ENCODE data around the gene RNLS. TPM values are rescaled to one million over a fixed set of nuclear protein-coding genes. Genes with fewer than 3 reads are reported as not detected.

Gene RNLS
- total RNA-seq, 2 experiments from 2014 or later, result 0.95 to 2.7 TPM

GRCh38 chr10:88423732-88424131 is 159.4 kb downstream of the RNLS start:
- H3K9me3 ChIP-seq (ENCODE audit: control insufficient read depth in 1 of 2, insufficient read depth in 1 of 2, low read length in 2 of 2), result no peaks in the 10 kb centered on the region
- H3K27ac ChIP-seq (ENCODE audit: low read depth in 1 of 2, low read length in 2 of 2), result no peak overlapping the region
- TF ChIP-seq CTCF (IDR thresholded peaks at IDR 0.05), result no peak
- no peaks in the 10 kb centered on the region for H3K36me3 Mint-ChIP-seq (ENCODE audit: low read depth)
- ChIA-PET CTCF (no interaction called here), POLR2A (no interaction called here)
- no peak overlapping the region for H3K4me3 Mint-ChIP-seq
- ATAC-seq (ENCODE audit: poor library complexity) (no peak), DNase-seq (no peak)
- H3K27me3 Mint-ChIP-seq, result no peaks in the 10 kb centered on the region
- no peaks in the 10 kb centered on the region for H3K9me3 Mint-ChIP-seq
- H3K4me1 Mint-ChIP-seq (ENCODE audit: low read depth), result peaks cover 14% of the 10 kb centered on the region
- H3K27me3 ChIP-seq (ENCODE audit: control insufficient read depth in 1 of 2, insufficient read depth in 2 of 2, low read length in 2 of 2), result no peaks in the 10 kb centered on the region
- H3K27ac Mint-ChIP-seq, result no peak overlapping the region
- no peaks in the 10 kb centered on the region for H3K4me1 ChIP-seq (ENCODE audit: insufficient read depth, low read length)
- no peaks in the 10 kb centered on the region for H3K36me3 ChIP-seq (ENCODE audit: insufficient read depth, low read length)
- intact Hi-C loops (cut with DNase I, micrococcal nuclease), result no loop called here
- no peak overlapping the region for H3K4me3 ChIP-seq (ENCODE audit: low read length)

- H3K4me1 ChIP-seq (ENCODE audit: insufficient read depth, low read length), result no peaks in the 10 kb centered on the region
- POLR2A ChIA-PET, result no interaction called here
- no peak overlapping the region for H3K4me3 ChIP-seq (ENCODE audit: low read length)
- ATAC-seq (ENCODE audit: poor library complexity) (no peak), DNase-seq (no peak)
- no peaks in the 10 kb centered on the region for H3K9me3 ChIP-seq (ENCODE audit: control insufficient read depth in 1 of 2, insufficient read depth in 1 of 2, low read length in 2 of 2)
- intact Hi-C loops (cut with DNase I, micrococcal nuclease), result no loop called here
- TF ChIP-seq CTCF (IDR thresholded peaks at IDR 0.05), result no peak
- H3K27me3 ChIP-seq (ENCODE audit: control insufficient read depth in 1 of 2, insufficient read depth in 2 of 2, low read length in 2 of 2), result no peaks in the 10 kb centered on the region
- Mint-ChIP-seq H3K36me3 (ENCODE audit: low read depth) (no peaks in the 10 kb centered on the region), H3K4me1 (ENCODE audit: low read depth) (peaks cover 2% of the 10 kb centered on the region), H3K27ac (no peak overlapping the region), H3K9me3 (no peaks in the 10 kb centered on the region), H3K27me3 (no peaks in the 10 kb centered on the region), H3K4me3 (no peak overlapping the region)
- H3K27ac ChIP-seq (ENCODE audit: low read depth in 1 of 2, low read length in 2 of 2), result no peak overlapping the region
- H3K36me3 ChIP-seq (ENCODE audit: insufficient read depth, low read length), result no peaks in the 10 kb centered on the region
- CTCF ChIA-PET, result no interaction called here
These were observed 161.5 kb downstream of the RNLS start for GRCh38 chr10:88421590-88421989.

- no peaks in the 10 kb centered on the region for H3K9me3 Mint-ChIP-seq
- no peaks in the 10 kb centered on the region for H3K4me1 Mint-ChIP-seq (ENCODE audit: low read depth)
- no peak overlapping the region for H3K4me3 ChIP-seq (ENCODE audit: low read length)
- no peaks in the 10 kb centered on the region for H3K4me1 ChIP-seq (ENCODE audit: insufficient read depth, low read length)
- ATAC-seq (ENCODE audit: poor library complexity), result no peak
- H3K4me3 Mint-ChIP-seq, result no peak overlapping the region
- no peaks in the 10 kb centered on the region for H3K27me3 ChIP-seq (ENCODE audit: control insufficient read depth in 1 of 2, insufficient read depth in 2 of 2, low read length in 2 of 2)
- H3K36me3 Mint-ChIP-seq (ENCODE audit: low read depth), result no peaks in the 10 kb centered on the region
- H3K9me3 ChIP-seq (ENCODE audit: control insufficient read depth in 1 of 2, insufficient read depth in 1 of 2, low read length in 2 of 2), result no peaks in the 10 kb centered on the region
- H3K27ac Mint-ChIP-seq, result no peak overlapping the region
- DNase-seq, result no peak
- no peaks in the 10 kb centered on the region for H3K27me3 Mint-ChIP-seq
- TF ChIP-seq CTCF (IDR thresholded peaks at IDR 0.05), result no peak
- ChIA-PET CTCF (no interaction called here), POLR2A (no interaction called here)
- no peak overlapping the region for H3K27ac ChIP-seq (ENCODE audit: low read depth in 1 of 2, low read length in 2 of 2)
- intact Hi-C loops (cut with DNase I, micrococcal nuclease), result no loop called here
- H3K36me3 ChIP-seq (ENCODE audit: insufficient read depth, low read length), result no peaks in the 10 kb centered on the region
These were observed 164.2 kb downstream of the RNLS start for GRCh38 chr10:88418871-88419270.

Measured in CD4-positive, alpha-beta T cell (primary cell).